ENCODE data around the gene FSHB.

GRCh38 chr11:30258679-30259078 is 27.9 kb downstream of the FSHB start:
- TF ChIP-seq SIN3A (IDR thresholded peaks at IDR 0.05; ENCODE audit: borderline replicate concordance, insufficient read depth, low read length) = no peak
- no peak for TF ChIP-seq POLR2AphosphoS5 (IDR thresholded peaks at IDR 0.05; ENCODE audit: low read depth, low read length)
- TF ChIP-seq REST (IDR thresholded peaks at IDR 0.05; ENCODE audit: insufficient read depth in 1 of 2, low read depth in 2 of 2, low read length in 2 of 2) = no peak
